Esophagus squamous epithelium (tissue), 4 donors: ENCODE measurements around the gene RNF130.

Experiments
- CTCF ChIP-seq, 6 experiments: fragments of 450-650 bp in 4 of 6; fragments of 200-600 bp in 2 of 6; sonication (generic) in 2 of 6; IDR thresholded peaks; one replicate each; pipeline ENCODE4 v1.5.1; 2016 to 2019; ENCODE audit warnings: antibody characterized with exemption in 6 of 6, mild to moderate bottlenecking in 4 of 6, moderate library complexity in 4 of 6
- POLR2A ChIP-seq, 4 donors: fragments of 450-650 bp; IDR thresholded peaks; one replicate each; pipeline ENCODE4 v1.6.1; 2017; ENCODE audit warnings: antibody characterized with exemption in 4 of 4, mild to moderate bottlenecking in 4 of 4, moderate library complexity in 3 of 4

- TF ChIP-seq CTCF (IDR thresholded peaks at IDR 0.05) (no peak), POLR2A (IDR thresholded peaks at IDR 0.05) (no peak)
These were observed 89.9 kb downstream of the RNF130 start for GRCh38 chr5:179981636-179982035.
